ENCODE measurements around the gene DESI1. TPM values are rescaled to one million over a fixed set of nuclear protein-coding genes. Genes with fewer than 3 reads are reported as not detected.

Gene DESI1
- total RNA-seq, 1 experiment from 2014 or later, result 30.2 TPM

DNA sequence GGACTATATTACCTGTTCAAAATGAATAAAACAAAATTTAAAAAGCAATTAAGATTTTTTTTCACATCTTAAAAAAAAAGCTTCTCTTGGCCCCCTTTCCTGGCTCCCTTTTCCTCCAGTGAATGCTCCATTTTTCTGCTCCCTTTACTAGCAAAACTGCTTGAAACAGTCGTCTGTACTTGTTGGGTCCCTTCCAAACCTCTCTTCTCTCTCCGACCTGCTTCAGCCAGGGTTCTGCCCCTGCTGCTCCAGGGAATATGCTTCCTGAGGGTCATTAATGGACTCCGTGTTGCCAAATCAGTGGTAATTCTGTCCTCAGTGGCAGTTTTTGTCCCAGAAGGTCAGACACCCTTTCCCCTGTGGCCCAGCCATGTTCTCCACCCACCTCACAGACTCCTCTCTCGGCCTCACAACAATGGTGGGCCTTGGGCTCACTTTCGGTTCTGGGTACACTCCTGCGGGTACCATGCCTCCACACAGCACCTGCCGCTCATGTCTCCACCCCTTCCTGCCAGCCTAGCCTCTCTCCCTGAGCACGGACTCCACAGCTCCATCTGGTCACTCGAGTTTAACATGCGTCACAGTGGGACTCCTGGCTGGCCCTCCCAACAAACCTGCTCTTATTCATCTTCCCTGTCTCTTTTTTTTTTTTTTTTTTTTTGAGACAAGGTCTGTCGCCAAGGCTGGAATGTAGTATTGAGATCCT lies 68.8 kb downstream of the DESI1 start:
- H3T11ph ChIP-seq (ENCODE audit: low read length), result no peak overlapping the region
- peaks cover 3% of the 10 kb centered on the region for H3K27me3 Mint-ChIP-seq (ENCODE audit: low read depth)
- no peak overlapping the region for H3K27ac ChIP-seq (ENCODE audit: insufficient read length, low read depth, low read length)
- H3K56ac ChIP-seq (ENCODE audit: insufficient read length, low read depth, low read length), result no peak overlapping the region
- H3K4me1 Mint-ChIP-seq, result peaks cover 4 to 23% of the 10 kb centered on the region in 2 experiments
- no peak overlapping the region; a peak in 1 of 7 replicates for H3K27ac Mint-ChIP-seq
- H3K14ac ChIP-seq (ENCODE audit: insufficient read depth, low read length), result no peak overlapping the region
- H4K20me1 ChIP-seq (ENCODE audit: control insufficient read depth, insufficient read depth, insufficient read length), result no peaks in the 10 kb centered on the region
- H3K4me3 Mint-ChIP-seq, result no peak overlapping the region
- no peaks in the 10 kb centered on the region for H3K27me3 ChIP-seq (ENCODE audit: insufficient read depth, low read length)
- H2BK15ac ChIP-seq (ENCODE audit: low read depth, low read length), result no peak overlapping the region
- no peaks in the 10 kb centered on the region for H3K9me3 Mint-ChIP-seq
- H4K91ac ChIP-seq (ENCODE audit: insufficient read length, low read depth, low read length), result no peak overlapping the region
- H2BK120ac ChIP-seq (ENCODE audit: low read depth, low read length, poor library complexity, severe bottlenecking), result no peak overlapping the region
- TF ChIP-seq, protein P1, sequence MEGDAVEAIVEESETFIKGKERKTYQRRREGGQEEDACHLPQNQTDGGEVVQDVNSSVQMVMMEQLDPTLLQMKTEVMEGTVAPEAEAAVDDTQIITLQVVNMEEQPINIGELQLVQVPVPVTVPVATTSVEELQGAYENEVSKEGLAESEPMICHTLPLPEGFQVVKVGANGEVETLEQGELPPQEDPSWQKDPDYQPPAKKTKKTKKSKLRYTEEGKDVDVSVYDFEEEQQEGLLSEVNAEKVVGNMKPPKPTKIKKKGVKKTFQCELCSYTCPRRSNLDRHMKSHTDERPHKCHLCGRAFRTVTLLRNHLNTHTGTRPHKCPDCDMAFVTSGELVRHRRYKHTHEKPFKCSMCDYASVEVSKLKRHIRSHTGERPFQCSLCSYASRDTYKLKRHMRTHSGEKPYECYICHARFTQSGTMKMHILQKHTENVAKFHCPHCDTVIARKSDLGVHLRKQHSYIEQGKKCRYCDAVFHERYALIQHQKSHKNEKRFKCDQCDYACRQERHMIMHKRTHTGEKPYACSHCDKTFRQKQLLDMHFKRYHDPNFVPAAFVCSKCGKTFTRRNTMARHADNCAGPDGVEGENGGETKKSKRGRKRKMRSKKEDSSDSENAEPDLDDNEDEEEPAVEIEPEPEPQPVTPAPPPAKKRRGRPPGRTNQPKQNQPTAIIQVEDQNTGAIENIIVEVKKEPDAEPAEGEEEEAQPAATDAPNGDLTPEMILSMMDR (conservative IDR thresholded peaks at IDR 0.05), result no peak
- no peaks in the 10 kb centered on the region for H3K79me1 ChIP-seq (ENCODE audit: insufficient read depth, low read depth, low read length, poor library complexity, severe bottlenecking)
- WGBS (ENCODE audit: extremely low coverage, insufficient read length, low lambda C conversion rate), result no CpG with 5 or more reads among the region's 11 CpGs
- no peak overlapping the region for H3K4me2 ChIP-seq (ENCODE audit: insufficient read depth, insufficient read length, low read length)
- H3K23ac ChIP-seq (ENCODE audit: insufficient read length, low read depth, low read length), result no peak overlapping the region
- H3K4ac ChIP-seq (ENCODE audit: low read depth, low read length), result no peak overlapping the region
- no peak overlapping the region for H4K8ac ChIP-seq (replicated peaks; ENCODE audit: insufficient read length, low read depth, low read length)
- H4K5ac ChIP-seq (ENCODE audit: insufficient read length, low read depth, low read length), result no peak overlapping the region
- H3K9ac ChIP-seq (ENCODE audit: extremely low read depth, insufficient read length, low read length), result no peak overlapping the region
- H2BK12ac ChIP-seq (ENCODE audit: insufficient read length, low read depth, low read length), result no peak overlapping the region
- no peak overlapping the region for H2AFZ ChIP-seq (ENCODE audit: low read length)
- DNase-seq, result no peak
- no peak overlapping the region for H2BK20ac ChIP-seq (ENCODE audit: low read depth, low read length, poor library complexity, severe bottlenecking)
- H2AK5ac ChIP-seq (ENCODE audit: insufficient read length, low read length), result no peak overlapping the region
- H3K36me3 Mint-ChIP-seq (ENCODE audit: insufficient read depth in 1 of 3, low read depth in 3 of 3), result no peaks in the 10 kb centered on the region
- no peaks in the 10 kb centered on the region; the same call in 1 of the 2 replicates for H3K79me2 ChIP-seq (ENCODE audit: insufficient read depth, low read length)
- no peaks in the 10 kb centered on the region for H3K9me3 ChIP-seq (ENCODE audit: control insufficient read depth, low read depth, low read length)
- H3K18ac ChIP-seq (ENCODE audit: insufficient read length, low read depth, low read length), result no peak overlapping the region
- no peaks in the 10 kb centered on the region for H3K23me2 ChIP-seq (ENCODE audit: insufficient read length, low read depth, low read length, poor library complexity, severe bottlenecking)
- H2BK5ac ChIP-seq (ENCODE audit: insufficient read length, low read length), result no peak overlapping the region
- no peaks in the 10 kb centered on the region for H3K4me1 ChIP-seq (ENCODE audit: insufficient read depth, low read length)

Data from H9 (cell line).